Body of pancreas (tissue), 4 donors: ENCODE results near the gene COBLL1. TPM values are rescaled to one million over a fixed set of nuclear protein-coding genes. Genes with fewer than 3 reads are reported as not detected.
A peak's percentile ranks its signal among the peaks of the same experiment; 100 is the strongest.

Source experiments
- ATAC-seq: fragments of 150-250 bp; one replicate; pipeline ENCODE4 v1.9.1; 2016
- DNase-seq, 4 donors: peaks; one replicate each; pipeline ENCODE4 v3.0.0-alpha.2; 2019
- H3K27ac ChIP-seq, 4 donors: fragments of 200-600 bp; sonication (generic); 1 replicate in 3 of 4; 2 replicates in 1 of 4; pipeline versions ENCODE4 v1.5.1 to v1.6.1; 2016 to 2019; ENCODE audit warnings: mild to moderate bottlenecking in 1 of 4, mixed read lengths in 1 of 4, moderate library complexity in 1 of 4
- H3K27me3 ChIP-seq, 2 donors: fragments of 200-600 bp; sonication (generic); one replicate each; pipeline ENCODE4 v1.6.0; 2016; ENCODE audit warnings: mild to moderate bottlenecking in 1 of 2
- H3K36me3 ChIP-seq, 2 donors: fragments of 200-600 bp; sonication (generic); replicated peaks in 1 of 2; 2 replicates each; pipeline ENCODE4 v1.5.1; 2016; ENCODE audit warnings: low read depth in 2 of 2; ENCODE audit not compliant: insufficient read depth in 1 of 2
- H3K4me1 ChIP-seq: fragments of 200-600 bp; sonication (generic); one replicate; pipeline ENCODE4 v1.6.0; 2016
- H3K4me3 ChIP-seq, 2 donors: fragments of 200-600 bp; sonication (generic); 1 replicate in 1 of 2; 2 replicates in 1 of 2; pipeline ENCODE4 v1.5.1; 2016 to 2019
- H3K9me3 ChIP-seq, 3 donors: fragments of 200-600 bp; sonication (generic); 1 replicate in 2 of 3; 2 replicates in 1 of 3; pipeline ENCODE4 v1.5.1; 2016
- POLR2A ChIP-seq, 3 donors: fragments of 450-650 bp; IDR thresholded peaks; one replicate each; pipeline ENCODE4 v1.6.1; 2016; ENCODE audit warnings: antibody characterized with exemption in 3 of 3, mild to moderate bottlenecking in 2 of 3
- WGBS, 2 donors: methylation state at CpG; one replicate each; pipeline ENCODE4 v1.1.5; 2017; 5-methylcytosine and 5-hydroxymethylcytosine counted together
- intact Hi-C: fragments of 100-400 bp; cut with DNase I; formaldehyde crosslinking; loops from one replicate; pipeline ENCODE4 v1.15.1; 2023
- total RNA-seq, 2 donors: library from RNA; depleted of rRNA; stranded (reverse); fragments of >200 nt; gene quantifications; one replicate each; pipeline ENCODE4 v1.1.0, GENCODE V29; 2016
- TF ChIP-seq, protein P1 (sequence below), 7 experiments: fragments of 450-650 bp in 4 of 7; fragments of 200-600 bp in 3 of 7; sonication (generic) in 3 of 7; IDR thresholded peaks; one replicate each; pipeline ENCODE4 v1.5.1; 2016 to 2019; ENCODE audit warnings: antibody characterized with exemption in 7 of 7

COBLL1 gene
- total RNA-seq, 2 donors from 2014 or later = 104 to 140 TPM

DNA sequence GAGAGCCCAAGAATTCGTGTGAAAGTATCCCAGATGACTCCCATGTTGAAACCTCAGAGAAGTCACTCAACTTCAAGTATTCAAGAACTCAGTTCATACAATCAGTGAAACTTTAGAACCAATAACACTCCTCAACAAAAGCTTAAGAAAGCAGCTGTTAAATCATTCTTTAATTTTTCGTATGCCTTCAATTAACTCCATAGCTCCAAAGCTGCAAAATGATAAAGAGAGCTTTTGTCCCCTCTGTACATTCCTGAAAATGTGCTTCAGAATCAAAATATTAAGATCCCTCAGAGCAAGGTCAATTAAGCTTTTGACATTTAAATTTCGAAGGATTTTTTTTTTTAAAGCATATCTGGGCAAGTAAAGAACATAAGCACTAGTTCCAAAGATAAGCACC, 4.7 kb downstream of the COBLL1 start:
- WGBS, 2 donors = 19 to 25% methylated on average over 3 of the region's 3 CpGs
- no peaks in the 10 kb centered on the region for H3K27me3 ChIP-seq
- H3K4me3 ChIP-seq = no peak overlapping the region
- H3K36me3 ChIP-seq = no peaks in the 10 kb centered on the region
- peaks cover 40% of the 10 kb centered on the region for H3K4me1 ChIP-seq
- no peak for TF ChIP-seq POLR2A (IDR thresholded peaks at IDR 0.05)
- TF ChIP-seq, protein P1, sequence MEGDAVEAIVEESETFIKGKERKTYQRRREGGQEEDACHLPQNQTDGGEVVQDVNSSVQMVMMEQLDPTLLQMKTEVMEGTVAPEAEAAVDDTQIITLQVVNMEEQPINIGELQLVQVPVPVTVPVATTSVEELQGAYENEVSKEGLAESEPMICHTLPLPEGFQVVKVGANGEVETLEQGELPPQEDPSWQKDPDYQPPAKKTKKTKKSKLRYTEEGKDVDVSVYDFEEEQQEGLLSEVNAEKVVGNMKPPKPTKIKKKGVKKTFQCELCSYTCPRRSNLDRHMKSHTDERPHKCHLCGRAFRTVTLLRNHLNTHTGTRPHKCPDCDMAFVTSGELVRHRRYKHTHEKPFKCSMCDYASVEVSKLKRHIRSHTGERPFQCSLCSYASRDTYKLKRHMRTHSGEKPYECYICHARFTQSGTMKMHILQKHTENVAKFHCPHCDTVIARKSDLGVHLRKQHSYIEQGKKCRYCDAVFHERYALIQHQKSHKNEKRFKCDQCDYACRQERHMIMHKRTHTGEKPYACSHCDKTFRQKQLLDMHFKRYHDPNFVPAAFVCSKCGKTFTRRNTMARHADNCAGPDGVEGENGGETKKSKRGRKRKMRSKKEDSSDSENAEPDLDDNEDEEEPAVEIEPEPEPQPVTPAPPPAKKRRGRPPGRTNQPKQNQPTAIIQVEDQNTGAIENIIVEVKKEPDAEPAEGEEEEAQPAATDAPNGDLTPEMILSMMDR (IDR thresholded peaks at IDR 0.05) = no peak
- intact Hi-C loops = no loop called here
- DNase-seq (no peak), ATAC-seq (no peak)
- peak overlapping the region; percentile 27 to 100 (median 74) for H3K27ac ChIP-seq
- H3K9me3 ChIP-seq = no peaks in the 10 kb centered on the region

DNA sequence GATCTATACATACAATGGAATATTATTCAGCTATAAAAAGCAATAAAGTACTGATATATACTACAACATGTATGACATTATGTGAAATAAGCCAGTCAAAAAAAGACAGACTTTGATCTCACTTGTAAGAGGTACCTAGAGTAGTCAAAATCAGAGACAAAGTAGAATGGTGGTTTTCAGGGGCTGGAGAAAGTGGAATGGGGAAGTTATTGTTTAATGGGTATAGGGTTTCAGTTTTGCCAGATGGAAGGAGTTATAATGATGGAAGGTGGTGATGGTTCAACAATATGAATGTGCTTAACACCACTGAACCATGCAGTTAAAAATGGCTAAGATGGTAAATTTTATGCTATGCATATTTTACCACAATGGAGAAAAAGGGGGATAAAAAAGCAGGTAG, 6.3 kb downstream of the COBLL1 start:
- Histone ChIP-seq H3K9me3 (no peaks in the 10 kb centered on the region), H3K27me3 (no peaks in the 10 kb centered on the region), H3K4me3 (no peak overlapping the region), H3K4me1 (peaks cover 45% of the 10 kb centered on the region), H3K27ac (peak overlapping the region in 2 of 4 donors; percentile 11 to 96), H3K36me3 (no peaks in the 10 kb centered on the region)
- intact Hi-C loops = no loop called here
- ATAC-seq (no peak), DNase-seq (no peak)
- TF ChIP-seq POLR2A (IDR thresholded peaks at IDR 0.05) = no peak
- TF ChIP-seq, protein P1 (IDR thresholded peaks at IDR 0.05) = no peak

DNA sequence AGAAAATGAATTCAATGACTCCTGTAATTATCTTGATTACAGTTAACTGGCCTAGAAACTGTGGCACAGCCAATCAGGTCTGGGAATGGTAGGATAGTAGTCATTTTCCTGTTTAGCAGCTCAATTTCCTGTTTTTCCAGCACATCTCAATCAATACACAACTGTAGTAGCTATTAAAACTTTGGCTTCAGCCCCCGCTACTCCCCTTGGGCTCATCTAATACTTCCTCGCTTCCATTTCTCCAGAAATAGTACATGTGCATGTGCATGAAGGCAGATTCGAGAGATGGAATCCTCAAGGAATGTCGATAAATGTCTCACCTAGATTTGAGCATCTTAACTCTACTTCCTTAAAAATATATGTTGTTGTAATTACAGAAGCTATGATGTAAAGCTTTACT, 9.7 kb downstream of the COBLL1 start:
- intact Hi-C loops = no loop called here
- Histone ChIP-seq H3K4me1 (peaks cover 37% of the 10 kb centered on the region), H3K36me3 (no peaks in the 10 kb centered on the region), H3K4me3 (no peak overlapping the region), H3K27me3 (no peaks in the 10 kb centered on the region), H3K9me3 (no peaks in the 10 kb centered on the region), H3K27ac (no peak overlapping the region)
- 87 to 95% methylated on average over 4 of the region's 4 CpGs for WGBS, 2 donors
- no peak for TF ChIP-seq POLR2A (IDR thresholded peaks at IDR 0.05)
- TF ChIP-seq, protein P1 (IDR thresholded peaks at IDR 0.05) = no peak
- DNase-seq = no peak
- no peak for ATAC-seq

DNA sequence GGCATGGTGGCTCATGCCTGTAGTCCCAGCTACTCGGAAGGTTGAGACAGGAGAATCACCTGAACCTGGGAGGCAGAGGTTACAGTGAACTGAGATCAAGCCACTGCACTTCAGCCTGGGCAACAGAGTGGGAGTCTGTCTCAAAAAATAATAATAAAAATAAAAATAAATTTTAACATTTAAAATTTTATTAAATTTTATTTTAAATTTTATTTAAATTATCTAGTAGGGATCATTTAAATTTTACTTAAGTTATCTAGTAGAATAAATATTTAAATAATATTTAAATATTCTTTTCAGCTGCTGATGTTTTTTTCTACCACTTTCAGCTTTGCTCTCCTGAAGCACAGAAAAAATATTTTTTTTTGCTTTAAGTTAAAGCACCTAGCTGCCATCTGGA, 10.4 kb downstream of the COBLL1 start:
- no peak for TF ChIP-seq POLR2A (IDR thresholded peaks at IDR 0.05)
- TF ChIP-seq, protein P1 (IDR thresholded peaks at IDR 0.05) = no peak
- ATAC-seq = no peak
- no peak for DNase-seq
- H3K9me3 ChIP-seq = no peaks in the 10 kb centered on the region
- no peaks in the 10 kb centered on the region for H3K27me3 ChIP-seq
- no peak overlapping the region for H3K27ac ChIP-seq
- H3K4me1 ChIP-seq = peaks cover 38% of the 10 kb centered on the region
- intact Hi-C loops = no loop called here
- WGBS, 2 donors = 93 to 100% methylated on average over 1 of the region's 1 CpG
- no peaks in the 10 kb centered on the region for H3K36me3 ChIP-seq
- no peak overlapping the region for H3K4me3 ChIP-seq
